AG09309 (cell line): ENCODE measurements around the gene NKX2-3.

Experiments
- DNase-seq: peaks from one replicate; pipeline ENCODE4 v3.0.0-alpha.2; 2010; ENCODE audit warnings: low read depth
- H3K4me3 ChIP-seq: 2 replicates; pipeline ENCODE4 v1.5.1; 2011; ENCODE audit warnings: mild to moderate bottlenecking, low read depth, low read length, moderate library complexity; ENCODE audit not compliant: control insufficient read depth
- CTCF ChIP-seq: IDR thresholded peaks from 2 replicates; pipeline ENCODE4 v1.5.1; 2011; ENCODE audit warnings: mild to moderate bottlenecking, low read depth, low read length, inconsistent platforms; ENCODE audit not compliant: insufficient read depth, control insufficient read depth; ENCODE audit errors: missing control alignments

Gene NKX2-3

GRCh38 chr10:99582255-99582770 is 49.6 kb downstream of the NKX2-3 start:
- no peak for TF ChIP-seq CTCF
- H3K4me3 ChIP-seq: no peak overlapping the region
- no peak for DNase-seq

DNA sequence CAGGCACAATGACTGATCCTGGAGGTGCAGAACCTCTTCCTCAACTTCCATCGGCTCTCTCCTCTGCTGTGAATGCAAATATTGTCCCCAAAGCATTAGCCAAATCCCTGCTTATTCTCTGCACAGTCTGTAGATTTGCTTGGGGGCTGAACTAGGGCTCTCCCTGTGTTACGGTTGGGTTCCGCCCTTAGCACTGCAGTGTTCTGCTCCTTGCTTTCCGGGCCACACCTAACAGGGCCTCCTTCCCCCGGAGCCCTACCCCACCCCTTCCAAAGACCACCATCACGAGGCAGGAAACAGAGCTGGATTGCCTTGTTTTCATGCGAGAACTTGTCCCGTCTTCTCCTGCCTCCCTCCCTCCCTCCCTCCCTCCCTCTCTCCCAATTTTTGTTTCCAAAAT is 50.9 kb downstream of the NKX2-3 start:
- no peak overlapping the region for H3K4me3 ChIP-seq
- no peak for TF ChIP-seq CTCF
- no peak for DNase-seq
